Choroid plexus epithelial cell (primary cell): ENCODE data around the gene FXYD1.

Experiments used
- DNase-seq: peaks from one replicate; pipeline ENCODE4 v3.0.0-alpha.2; 2010; ENCODE audit warnings: low read depth
- H3K4me3 ChIP-seq: 2 replicates; pipeline ENCODE4 v1.5.1; 2011; ENCODE audit warnings: low read depth, mild to moderate bottlenecking, control low read depth, low read length, moderate library complexity
- CTCF ChIP-seq: conservative IDR thresholded peaks from 2 replicates; pipeline ENCODE4 v1.5.1; 2011; ENCODE audit warnings: low read depth, mild to moderate bottlenecking, control low read depth, inconsistent platforms, low read length, moderate library complexity

Gene FXYD1

GRCh38 chr19:35155981-35156672 is 17.5 kb downstream of the FXYD1 start:
- H3K4me3 ChIP-seq: no peak overlapping the region
- no peak for TF ChIP-seq CTCF
- DNase-seq: no peak

- no peak for DNase-seq
- TF ChIP-seq CTCF: no peak
- H3K4me3 ChIP-seq: no peak overlapping the region
Measured at GRCh38 chr19:35156673-35157014, 18.0 kb downstream of the FXYD1 start.

DNA sequence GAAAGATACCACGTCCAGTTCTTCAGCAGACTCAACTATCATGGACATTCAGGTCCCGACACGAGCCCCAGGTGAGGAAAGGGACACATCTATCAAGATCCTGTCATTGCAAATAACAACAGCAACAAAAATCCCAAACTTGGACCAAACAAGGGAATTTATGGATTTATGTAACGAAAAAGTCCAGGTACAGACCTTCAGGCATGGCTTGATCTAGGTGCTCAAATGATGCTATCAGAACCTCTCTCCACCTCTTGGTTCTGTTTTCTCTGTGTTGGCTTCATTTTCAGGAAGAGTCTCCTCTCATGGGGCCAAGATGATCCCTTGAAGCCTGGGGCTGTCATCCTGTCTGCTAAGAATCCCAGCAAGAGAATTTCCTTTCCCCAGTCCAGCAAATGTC is 18.8 kb downstream of the FXYD1 start:
- TF ChIP-seq CTCF: no peak
- no peak for DNase-seq
- H3K4me3 ChIP-seq: no peak overlapping the region

- no peak for TF ChIP-seq CTCF
- DNase-seq: no peak
- H3K4me3 ChIP-seq: no peak overlapping the region
Measured at GRCh38 chr19:35159606-35160005, 21.0 kb downstream of the FXYD1 start.

- no peak for DNase-seq
- no peak overlapping the region for H3K4me3 ChIP-seq
- TF ChIP-seq CTCF: no peak
Measured at GRCh38 chr19:35160629-35161433, 22.2 kb downstream of the FXYD1 start.

- H3K4me3 ChIP-seq: no peak overlapping the region
- no peak for DNase-seq
- TF ChIP-seq CTCF: no peak
Measured at GRCh38 chr19:35161434-35161743, 22.8 kb downstream of the FXYD1 start.
